GM23338 (cell line): ENCODE data around the gene ATP6V0C. TPM values are rescaled to one million over a fixed set of nuclear protein-coding genes. Genes with fewer than 3 reads are reported as not detected.

Experiments
- ATAC-seq: fragments of 200-7000 bp; cut with Tn5 transposase; 3 replicates; pipeline ENCODE4 v1.9.1; 2020
- DNase-seq: peaks from one replicate; pipeline ENCODE4 v3.0.0-alpha.2; 2015; ENCODE audit warnings: low spot score
- H2AFZ ChIP-seq: fragments of 200-600 bp; sonication (generic); 2 replicates; pipeline ENCODE4 v1.8.0; 2016; ENCODE audit warnings: antibody characterized with exemption, mild to moderate bottlenecking, moderate library complexity
- H3F3A ChIP-seq: fragments of 200-600 bp; sonication (generic); replicated peaks from 2 replicates; pipeline ENCODE4 v1.8.0; 2017; ENCODE audit warnings: antibody characterized with exemption, mixed run types, low read depth
- H3K27ac ChIP-seq: fragments of 200-600 bp; sonication (generic); 2 replicates; pipeline ENCODE4 v1.6.1; 2016; ENCODE audit warnings: low read depth
- H3K27me3 ChIP-seq: fragments of 200-600 bp; sonication (generic); 2 replicates; pipeline ENCODE4 v1.8.0; 2016; ENCODE audit warnings: mild to moderate bottlenecking, mixed run types, moderate library complexity; ENCODE audit not compliant: insufficient read depth
- H3K36me3 ChIP-seq: fragments of 200-600 bp; sonication (generic); 2 replicates; pipeline ENCODE4 v1.8.0; 2016; ENCODE audit warnings: mild to moderate bottlenecking; ENCODE audit not compliant: insufficient read depth
- H3K4me1 ChIP-seq: fragments of 200-600 bp; sonication (generic); 2 replicates; pipeline ENCODE4 v1.8.0; 2016; ENCODE audit warnings: mild to moderate bottlenecking, moderate library complexity; ENCODE audit not compliant: insufficient read depth
- H3K4me2 ChIP-seq: fragments of 200-600 bp; sonication (generic); 2 replicates; pipeline ENCODE4 v1.7.1; 2017; ENCODE audit warnings: mixed run types
- H3K4me3 ChIP-seq: fragments of 200-600 bp; sonication (generic); 2 replicates; pipeline ENCODE4 v1.6.1; 2016; ENCODE audit warnings: mixed run types
- H3K79me2 ChIP-seq: fragments of 200-600 bp; sonication (generic); replicated peaks from 2 replicates; pipeline ENCODE4 v1.8.0; 2017; ENCODE audit warnings: mild to moderate bottlenecking; ENCODE audit not compliant: insufficient read depth
- H3K9me2 ChIP-seq: fragments of 200-600 bp; sonication (generic); 2 replicates; pipeline ENCODE4 v1.8.0; 2017; ENCODE audit not compliant: insufficient read depth
- H4K20me1 ChIP-seq: fragments of 200-600 bp; sonication (generic); replicated peaks from 2 replicates; pipeline ENCODE4 v1.8.0; 2017; ENCODE audit warnings: mild to moderate bottlenecking; ENCODE audit not compliant: insufficient read depth
- H3K27ac Mint-ChIP-seq: 2 replicates; pipeline ENCODE4 v1.8.0; 2020; ENCODE audit warnings: inconsistent platforms, mild to moderate bottlenecking, moderate library complexity, mixed read lengths
- H3K27me3 Mint-ChIP-seq: 3 replicates; pipeline ENCODE4 v1.8.0; 2022; ENCODE audit warnings: low read depth, mild to moderate bottlenecking, moderate library complexity, mixed read lengths, inconsistent platforms; ENCODE audit not compliant: insufficient read depth, poor library complexity
- H3K36me3 Mint-ChIP-seq: 3 replicates; pipeline ENCODE4 v1.8.0; 2021; ENCODE audit warnings: low read depth, mild to moderate bottlenecking, inconsistent platforms, moderate library complexity, mixed read lengths
- H3K4me1 Mint-ChIP-seq: 3 replicates; pipeline ENCODE4 v1.8.0; 2020; ENCODE audit warnings: mild to moderate bottlenecking, inconsistent platforms, mixed read lengths
- H3K4me3 Mint-ChIP-seq: 3 replicates; pipeline ENCODE4 v1.8.0; 2021; ENCODE audit warnings: moderate library complexity, mild to moderate bottlenecking, inconsistent platforms, mixed read lengths
- H3K9me3 Mint-ChIP-seq: 3 replicates; pipeline ENCODE4 v1.8.0; 2020; ENCODE audit warnings: moderate library complexity, mild to moderate bottlenecking, inconsistent platforms, mixed read lengths
- EZH2 ChIP-seq: fragments of 200-600 bp; sonication (generic); IDR thresholded peaks from one replicate; pipeline ENCODE4 v1.8.0; 2017; ENCODE audit warnings: antibody characterized with exemption, mild to moderate bottlenecking, low read depth; ENCODE audit not compliant: unreplicated experiment
- EZH2phosphoT487 ChIP-seq: fragments of 200-600 bp; sonication (generic); IDR thresholded peaks from one replicate; pipeline ENCODE4 v1.8.1; 2018; ENCODE audit warnings: antibody characterized with exemption; ENCODE audit not compliant: unreplicated experiment
- NANOG ChIP-seq: IDR thresholded peaks from 2 replicates; pipeline ENCODE4 v1.6.1; 2016; ENCODE audit warnings: antibody characterized with exemption, borderline replicate concordance
- REST ChIP-seq: IDR thresholded peaks from one replicate; pipeline ENCODE4 v1.6.1; 2018; ENCODE audit warnings: antibody characterized with exemption; ENCODE audit not compliant: unreplicated experiment
- ZNF114 ChIP-seq: fragments of 250-450 bp; sonication (Bioruptor Pico); IDR thresholded peaks from 2 replicates; pipeline ENCODE4 v1.5.0; 2020; ENCODE audit warnings: mild to moderate bottlenecking, moderate library complexity
- ZNF331 ChIP-seq: fragments of 250-450 bp; sonication (Bioruptor Pico); IDR thresholded peaks from 2 replicates; pipeline ENCODE4 v1.5.0; 2020; ENCODE audit warnings: low read depth, mild to moderate bottlenecking, moderate library complexity
- ZNF462 ChIP-seq: fragments of 250-450 bp; sonication (Bioruptor Pico); IDR thresholded peaks from 2 replicates; pipeline ENCODE4 v1.5.0; 2020; ENCODE audit warnings: mild to moderate bottlenecking, moderate library complexity
- polyA plus RNA-seq: library from polyadenylated mRNA; unstranded; fragments of >200 nt; fragmentation: Nextera tagmentation; extraction: Ambion mirVana; gene quantifications from 2 replicates; pipeline ENCODE4 v1.2.1, GENCODE V29; 2016
- total RNA-seq: library from RNA; depleted of rRNA; stranded (reverse); fragments of >200 nt; shearing (Covaris generic); gene quantifications from 2 replicates; pipeline ENCODE4 v1.2.3, GENCODE V29; 2014

ATP6V0C gene
- total and polyA plus RNA-seq, 2 experiments from 2014 or later, result 98.2 to 162 TPM

GRCh38 chr16:2468233-2468724 is 45.5 kb upstream of the ATP6V0C start:
- Histone ChIP-seq H3K9me2 (no peaks in the 10 kb centered on the region), H4K20me1 (no peaks in the 10 kb centered on the region; the same call in 1 of the 2 replicates), H3K4me3 (peak overlapping the region; percentile 71), H3F3A (peaks cover 27% of the 10 kb centered on the region), H3K27me3 (peaks cover 54% of the 10 kb centered on the region), H3K4me1 (peaks cover 15% of the 10 kb centered on the region), H3K79me2 (no peaks in the 10 kb centered on the region), H3K36me3 (no peaks in the 10 kb centered on the region), H2AFZ (peak overlapping the region; percentile 91), H3K4me2 (peak overlapping the region; percentile 95), H3K27ac (no peak overlapping the region)
- peaks cover 16% of the 10 kb centered on the region for H3K4me1 Mint-ChIP-seq
- H3K27me3 Mint-ChIP-seq, result peaks cover 47% of the 10 kb centered on the region
- no peaks in the 10 kb centered on the region for H3K9me3 Mint-ChIP-seq
- DNase-seq, result peak; percentile 63
- H3K27ac Mint-ChIP-seq, result no peak overlapping the region
- peak overlapping the region; percentile 69 for H3K4me3 Mint-ChIP-seq
- H3K36me3 Mint-ChIP-seq, result peaks cover 7% of the 10 kb centered on the region
- TF ChIP-seq EZH2 (peak; percentile 72), ZNF114 (no peak)
- peak; percentile 3 for ATAC-seq

- H2AFZ ChIP-seq, result no peak overlapping the region; the same call in 1 of the 2 replicates
- no peaks in the 10 kb centered on the region for H3K36me3 ChIP-seq
- Mint-ChIP-seq H3K36me3 (peaks cover 2% of the 10 kb centered on the region; the same call in 1 of the 3 replicates), H3K4me1 (peaks cover 18% of the 10 kb centered on the region), H3K27ac (no peak overlapping the region), H3K9me3 (no peaks in the 10 kb centered on the region), H3K27me3 (peaks cover 49% of the 10 kb centered on the region), H3K4me3 (peak overlapping the region; percentile 69)
- no peaks in the 10 kb centered on the region; the same call in 1 of the 2 replicates for H4K20me1 ChIP-seq
- H3K9me2 ChIP-seq, result no peaks in the 10 kb centered on the region
- H3K79me2 ChIP-seq, result no peaks in the 10 kb centered on the region
- peak overlapping the region; percentile 71 for H3K4me3 ChIP-seq
- DNase-seq, result peak; percentile 42
- peak overlapping the region; percentile 95 for H3K4me2 ChIP-seq
- TF ChIP-seq ZNF462 (no peak), REST (no peak), NANOG (no peak), ZNF331 (no peak), EZH2phosphoT487 (no peak)
- peak; percentile 1 for ATAC-seq
- peaks cover 58% of the 10 kb centered on the region for H3K27me3 ChIP-seq
- peaks cover 28% of the 10 kb centered on the region for H3F3A ChIP-seq
- peaks cover 15% of the 10 kb centered on the region for H3K4me1 ChIP-seq
- H3K27ac ChIP-seq, result no peak overlapping the region
Measured at GRCh38 chr16:2468725-2469398, 44.9 kb upstream of the ATP6V0C start.
